ENCODE data around the gene TNRC18.

TNRC18 gene

GRCh38 chr7:5408777-5409176, 14.9 kb downstream of the TNRC18 start:
- no peak for TF ChIP-seq EZH2phosphoT487 (conservative IDR thresholded peaks at IDR 0.05; ENCODE audit: low read length)
- TF ChIP-seq, protein P1, sequence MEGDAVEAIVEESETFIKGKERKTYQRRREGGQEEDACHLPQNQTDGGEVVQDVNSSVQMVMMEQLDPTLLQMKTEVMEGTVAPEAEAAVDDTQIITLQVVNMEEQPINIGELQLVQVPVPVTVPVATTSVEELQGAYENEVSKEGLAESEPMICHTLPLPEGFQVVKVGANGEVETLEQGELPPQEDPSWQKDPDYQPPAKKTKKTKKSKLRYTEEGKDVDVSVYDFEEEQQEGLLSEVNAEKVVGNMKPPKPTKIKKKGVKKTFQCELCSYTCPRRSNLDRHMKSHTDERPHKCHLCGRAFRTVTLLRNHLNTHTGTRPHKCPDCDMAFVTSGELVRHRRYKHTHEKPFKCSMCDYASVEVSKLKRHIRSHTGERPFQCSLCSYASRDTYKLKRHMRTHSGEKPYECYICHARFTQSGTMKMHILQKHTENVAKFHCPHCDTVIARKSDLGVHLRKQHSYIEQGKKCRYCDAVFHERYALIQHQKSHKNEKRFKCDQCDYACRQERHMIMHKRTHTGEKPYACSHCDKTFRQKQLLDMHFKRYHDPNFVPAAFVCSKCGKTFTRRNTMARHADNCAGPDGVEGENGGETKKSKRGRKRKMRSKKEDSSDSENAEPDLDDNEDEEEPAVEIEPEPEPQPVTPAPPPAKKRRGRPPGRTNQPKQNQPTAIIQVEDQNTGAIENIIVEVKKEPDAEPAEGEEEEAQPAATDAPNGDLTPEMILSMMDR (IDR thresholded peaks at IDR 0.05; ENCODE audit: insufficient read depth, low read length, poor library complexity, severe bottlenecking): no peak
- Histone ChIP-seq H3K79me2 (ENCODE audit: insufficient read depth, low read length) (no peaks in the 10 kb centered on the region), H2AFZ (ENCODE audit: low read depth, low read length, severe bottlenecking) (no peak overlapping the region), H3K4me3 (ENCODE audit: insufficient read depth, low read length, poor library complexity, severe bottlenecking) (no peak overlapping the region), H4K20me1 (ENCODE audit: low read depth, low read length) (no peaks in the 10 kb centered on the region), H3F3A (ENCODE audit: insufficient read depth) (no peaks in the 10 kb centered on the region), H3K27me3 (ENCODE audit: low read length) (no peaks in the 10 kb centered on the region), H3K9me3 (ENCODE audit: insufficient read depth, low read length) (no peaks in the 10 kb centered on the region), H3K9ac (ENCODE audit: low read length) (no peak overlapping the region), H3K9me2 (replicated peaks; ENCODE audit: insufficient read depth, low read length) (no peaks in the 10 kb centered on the region), H3K36me3 (ENCODE audit: low read length) (no peaks in the 10 kb centered on the region), H3K4me2 (ENCODE audit: low read depth, low read length, poor library complexity, severe bottlenecking) (no peak overlapping the region), H3K27ac (ENCODE audit: low read depth, low read length) (no peak overlapping the region)

DNA sequence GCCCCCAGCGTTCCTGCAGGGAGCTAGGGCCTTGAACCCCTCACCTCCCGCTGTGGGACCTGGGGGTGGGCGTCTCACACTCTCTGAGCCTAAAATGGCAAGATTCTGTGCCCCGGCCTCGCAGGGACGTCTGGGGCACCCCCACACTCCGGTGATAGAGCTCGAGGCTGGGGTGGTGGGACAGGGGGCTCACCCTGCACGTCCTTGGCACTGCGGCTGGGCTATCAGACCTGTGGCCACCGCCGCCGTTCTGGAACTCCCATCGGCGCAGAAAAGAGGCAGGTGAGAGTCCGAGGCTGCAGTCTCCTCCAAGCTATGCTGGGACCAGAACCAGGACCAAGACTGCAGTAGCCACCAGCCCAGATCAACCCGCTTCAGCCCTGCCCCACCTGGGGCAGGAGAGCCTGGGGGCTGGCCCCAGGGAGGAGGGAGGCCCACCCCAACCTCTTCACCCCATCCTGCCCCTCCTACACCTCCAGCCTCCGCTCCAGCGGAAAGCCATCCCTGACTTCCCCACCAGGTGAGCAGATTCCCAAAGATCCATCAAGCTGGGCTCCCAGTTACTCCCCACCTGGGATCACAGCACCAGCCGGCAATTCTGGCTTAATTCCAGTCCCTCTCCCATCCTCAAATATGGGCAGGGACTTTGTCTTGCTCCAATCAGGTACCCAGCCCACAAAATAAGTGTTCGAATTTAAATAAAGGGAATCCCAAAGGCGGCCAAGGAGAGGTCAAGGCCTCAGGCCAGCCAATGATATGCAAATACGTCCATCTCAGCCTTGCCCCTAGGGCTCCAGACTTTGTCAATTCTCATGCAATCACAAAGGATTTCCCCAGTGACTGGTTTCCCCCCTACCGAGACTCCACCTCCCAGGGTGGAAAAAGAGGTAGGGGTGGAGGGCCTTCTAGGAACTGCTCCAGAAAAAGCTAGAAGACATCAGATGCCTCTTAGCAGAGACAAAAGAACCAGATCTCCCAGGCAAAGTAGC, 16.4 kb downstream of the TNRC18 start:
- no peak overlapping the region for H3K27ac ChIP-seq (ENCODE audit: low read depth, low read length)
- no peak overlapping the region for H3K9ac ChIP-seq (ENCODE audit: low read length)
- no peaks in the 10 kb centered on the region for H3K9me3 ChIP-seq (ENCODE audit: insufficient read depth, low read length)
- no peaks in the 10 kb centered on the region for H3K36me3 ChIP-seq (ENCODE audit: low read length)
- TF ChIP-seq, protein P1 (IDR thresholded peaks at IDR 0.05; ENCODE audit: insufficient read depth, low read length, poor library complexity, severe bottlenecking): no peak
- no peak for TF ChIP-seq EZH2phosphoT487 (conservative IDR thresholded peaks at IDR 0.05; ENCODE audit: low read length)
- no peak overlapping the region for H2AFZ ChIP-seq (ENCODE audit: low read depth, low read length, severe bottlenecking)
- H3K4me2 ChIP-seq (ENCODE audit: low read depth, low read length, poor library complexity, severe bottlenecking): no peak overlapping the region
- H3K79me2 ChIP-seq (ENCODE audit: insufficient read depth, low read length): no peaks in the 10 kb centered on the region
- H3K4me3 ChIP-seq (ENCODE audit: insufficient read depth, low read length, poor library complexity, severe bottlenecking): no peak overlapping the region
- H3F3A ChIP-seq (ENCODE audit: insufficient read depth): no peaks in the 10 kb centered on the region
- H3K27me3 ChIP-seq (ENCODE audit: low read length): no peaks in the 10 kb centered on the region
- no peaks in the 10 kb centered on the region for H3K9me2 ChIP-seq (replicated peaks; ENCODE audit: insufficient read depth, low read length)
- H4K20me1 ChIP-seq (ENCODE audit: low read depth, low read length): no peaks in the 10 kb centered on the region

DNA sequence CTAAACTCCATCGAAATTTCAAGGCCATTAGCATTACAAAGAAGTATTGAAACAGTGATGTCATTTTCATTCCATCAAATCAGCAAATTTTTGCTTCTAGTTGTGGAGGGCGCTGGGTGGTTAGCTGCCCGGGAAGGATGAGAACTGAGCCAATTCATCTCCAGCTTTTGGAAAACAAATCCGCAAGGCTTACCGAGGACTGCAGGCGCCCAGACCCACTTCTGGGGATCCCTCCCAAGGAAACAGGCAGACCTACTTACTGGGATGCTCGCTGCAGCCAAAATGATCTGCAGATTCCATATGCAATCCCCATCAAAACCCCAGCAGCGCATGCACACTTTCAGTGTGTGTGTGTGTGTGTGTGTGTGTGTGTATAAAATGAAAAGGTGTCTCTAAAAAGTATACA, 19.2 kb downstream of the TNRC18 start:
- Histone ChIP-seq H3K9me2 (replicated peaks; ENCODE audit: insufficient read depth, low read length) (no peaks in the 10 kb centered on the region), H3K27me3 (ENCODE audit: low read length) (no peaks in the 10 kb centered on the region), H3K79me2 (ENCODE audit: insufficient read depth, low read length) (no peaks in the 10 kb centered on the region), H3K36me3 (ENCODE audit: low read length) (no peaks in the 10 kb centered on the region), H3K27ac (ENCODE audit: low read depth, low read length) (no peak overlapping the region), H4K20me1 (ENCODE audit: low read depth, low read length) (no peaks in the 10 kb centered on the region), H3K9me3 (ENCODE audit: insufficient read depth, low read length) (no peaks in the 10 kb centered on the region), H3K4me3 (ENCODE audit: insufficient read depth, low read length, poor library complexity, severe bottlenecking) (no peak overlapping the region), H3K4me2 (ENCODE audit: low read depth, low read length, poor library complexity, severe bottlenecking) (no peak overlapping the region), H3F3A (ENCODE audit: insufficient read depth) (no peaks in the 10 kb centered on the region), H2AFZ (ENCODE audit: low read depth, low read length, severe bottlenecking) (no peak overlapping the region), H3K9ac (ENCODE audit: low read length) (no peak overlapping the region)
- TF ChIP-seq, protein P1 (IDR thresholded peaks at IDR 0.05; ENCODE audit: insufficient read depth, low read length, poor library complexity, severe bottlenecking): no peak
- no peak for TF ChIP-seq EZH2phosphoT487 (conservative IDR thresholded peaks at IDR 0.05; ENCODE audit: low read length)

Data from SU-DHL-6 (cell line).